Progenitor cell of endocrine pancreas (in vitro differentiated cells): ENCODE data around the gene DDX42. TPM values are rescaled to one million over a fixed set of nuclear protein-coding genes. Genes with fewer than 3 reads are reported as not detected.

Source experiments
- DNase-seq: peaks from one replicate; pipeline ENCODE4 v3.0.0; 2021; ENCODE audit warnings: low spot score; ENCODE audit not compliant: unreplicated experiment
- H3K27ac Mint-ChIP-seq: 2 replicates; pipeline ENCODE4 v1.8.0; 2021; ENCODE audit warnings: mild to moderate bottlenecking, moderate library complexity, mixed read lengths
- H3K27me3 Mint-ChIP-seq: 2 replicates; pipeline ENCODE4 v1.8.0; 2021; ENCODE audit warnings: mixed read lengths
- H3K36me3 Mint-ChIP-seq: 2 replicates; pipeline ENCODE4 v1.8.0; 2022; ENCODE audit warnings: mixed read lengths; ENCODE audit not compliant: insufficient read depth
- H3K4me1 Mint-ChIP-seq: 2 replicates; pipeline ENCODE4 v1.8.0; 2021; ENCODE audit warnings: low read depth, mixed read lengths
- H3K4me3 Mint-ChIP-seq: 2 replicates; pipeline ENCODE4 v1.8.0; 2021; ENCODE audit warnings: low read depth, mild to moderate bottlenecking, moderate library complexity, mixed read lengths
- H3K9me3 Mint-ChIP-seq: 2 replicates; pipeline ENCODE4 v1.8.0; 2021; ENCODE audit warnings: low read depth, mixed read lengths
- CTCF ChIP-seq: fragments of 200-600 bp; sonication (generic); IDR thresholded peaks from one replicate; pipeline ENCODE4 v1.5.0; 2021; ENCODE audit warnings: antibody characterized with exemption, mild to moderate bottlenecking; ENCODE audit not compliant: unreplicated experiment
- total RNA-seq: library from RNA; stranded (reverse); gene quantifications from 2 replicates; pipeline ENCODE4 v1.2.1, GENCODE V29; 2021

DDX42 gene
- total RNA-seq, 1 donor from 2014 or later: 189 TPM

- H3K27ac Mint-ChIP-seq: no peak overlapping the region
- no peak for DNase-seq
- TF ChIP-seq CTCF: no peak
- H3K4me1 Mint-ChIP-seq: peaks cover 16% of the 10 kb centered on the region
- no peaks in the 10 kb centered on the region for H3K9me3 Mint-ChIP-seq
- no peaks in the 10 kb centered on the region for H3K27me3 Mint-ChIP-seq
- no peak overlapping the region for H3K4me3 Mint-ChIP-seq
- peaks cover 40% of the 10 kb centered on the region for H3K36me3 Mint-ChIP-seq
Observed at GRCh38 chr17:63822537-63822936, 48.6 kb downstream of the DDX42 start.

GRCh38 chr17:63823659-63824331 is 49.8 kb downstream of the DDX42 start:
- H3K27ac Mint-ChIP-seq: peak overlapping the region; percentile 38
- H3K27me3 Mint-ChIP-seq: no peaks in the 10 kb centered on the region
- H3K4me1 Mint-ChIP-seq: peaks cover 20% of the 10 kb centered on the region
- no peaks in the 10 kb centered on the region for H3K9me3 Mint-ChIP-seq
- H3K36me3 Mint-ChIP-seq: peaks cover 32% of the 10 kb centered on the region
- no peak overlapping the region for H3K4me3 Mint-ChIP-seq
- TF ChIP-seq CTCF: no peak
- no peak for DNase-seq

- TF ChIP-seq CTCF: no peak
- H3K27me3 Mint-ChIP-seq: no peaks in the 10 kb centered on the region
- H3K9me3 Mint-ChIP-seq: no peaks in the 10 kb centered on the region
- DNase-seq: no peak
- H3K27ac Mint-ChIP-seq: peak overlapping the region; percentile 38
- no peak overlapping the region for H3K4me3 Mint-ChIP-seq
- peaks cover 16% of the 10 kb centered on the region for H3K4me1 Mint-ChIP-seq
- H3K36me3 Mint-ChIP-seq: peaks cover 35% of the 10 kb centered on the region
Observed at GRCh38 chr17:63824362-63824761, 50.4 kb downstream of the DDX42 start.

GRCh38 chr17:63826468-63827001 is 52.6 kb downstream of the DDX42 start:
- peak overlapping the region; percentile 97 for H3K4me3 Mint-ChIP-seq
- H3K9me3 Mint-ChIP-seq: no peaks in the 10 kb centered on the region
- H3K36me3 Mint-ChIP-seq: peaks cover 36% of the 10 kb centered on the region
- TF ChIP-seq CTCF: no peak
- no peak for DNase-seq
- no peaks in the 10 kb centered on the region for H3K27me3 Mint-ChIP-seq
- peaks cover 16% of the 10 kb centered on the region for H3K4me1 Mint-ChIP-seq
- H3K27ac Mint-ChIP-seq: peak overlapping the region; percentile 100

- Mint-ChIP-seq H3K9me3 (no peaks in the 10 kb centered on the region), H3K4me3 (peak within 1 kb of the TSS; percentile 97), H3K36me3 (peaks cover 34% of the 10 kb centered on the region), H3K27ac (peak within 1 kb of the TSS; percentile 100), H3K27me3 (no peaks in the 10 kb centered on the region), H3K4me1 (peaks cover 16% of the 10 kb centered on the region)
- peak; percentile 68 for TF ChIP-seq CTCF
- peak; percentile 75 for DNase-seq
Observed at GRCh38 chr17:63827002-63827800, 53.2 kb downstream of the DDX42 start, which contains the start of the genes FTSJ3 and PSMC5. TSS of gene FTSJ3 (minus strand) at chr17:63827663. CDS start at chr17:63826902, 761 bp downstream. TSS of gene PSMC5 (plus strand) at chr17:63827431. CDS start at chr17:63827491, 60 bp downstream.
